Measurements from ENCODE around the gene NPC2.

GRCh38 chr14:74478996-74479635 lies 14.0 kb downstream of the NPC2 start:
- TF ChIP-seq CTCF (IDR thresholded peaks at IDR 0.05) (peak; percentile 41 to 70 (median 62)), POLR2A (IDR thresholded peaks at IDR 0.05) (no peak)
